Measurements from ENCODE around the gene COL7A1.

- TF ChIP-seq CTCF (conservative IDR thresholded peaks at IDR 0.05; ENCODE audit: low read depth in 2 of 2) (no peak), POLR2AphosphoS5 (IDR thresholded peaks at IDR 0.05; ENCODE audit: low read depth) (no peak), EZH2phosphoT487 (IDR thresholded peaks at IDR 0.05; ENCODE audit: unreplicated experiment) (no peak), REST (IDR thresholded peaks at IDR 0.05; ENCODE audit: unreplicated experiment) (no peak), JUNB (IDR thresholded peaks at IDR 0.05; ENCODE audit: unreplicated experiment) (no peak), EZH2 (IDR thresholded peaks at IDR 0.05; ENCODE audit: low read depth, unreplicated experiment) (no peak), NANOG (IDR thresholded peaks at IDR 0.05; ENCODE audit: borderline replicate concordance) (no peak), ETS1 (IDR thresholded peaks at IDR 0.05) (no peak), CREB1 (CRISPR knock-in tag; IDR thresholded peaks at IDR 0.05; ENCODE audit: low read depth) (no peak), ZNF114 (CRISPR knock-in tag; IDR thresholded peaks at IDR 0.05) (no peak), STAT1 (IDR thresholded peaks at IDR 0.05; ENCODE audit: unreplicated experiment) (no peak)
These were observed 3.1 kb downstream of the COL7A1 start for GRCh38 chr3:48591886-48592518.
